GM23248 (cell line): ENCODE data around the gene SPATA3. TPM values are rescaled to one million over a fixed set of nuclear protein-coding genes. Genes with fewer than 3 reads are reported as not detected.

ENCODE experiments used
- DNase-seq: peaks from one replicate; pipeline ENCODE4 v3.0.0-alpha.2; 2015
- H2AFZ ChIP-seq: fragments of 200-600 bp; sonication (generic); 2 replicates; pipeline ENCODE4 v1.6.1; 2016; ENCODE audit warnings: antibody characterized with exemption
- H3F3A ChIP-seq: fragments of 200-600 bp; sonication (generic); 2 replicates; pipeline ENCODE4 v1.6.1; 2016; ENCODE audit warnings: mild to moderate bottlenecking, antibody characterized with exemption, mixed run types; ENCODE audit not compliant: insufficient read depth
- H3K27ac ChIP-seq: fragments of 200-600 bp; sonication (generic); 2 replicates; pipeline ENCODE4 v1.5.1; 2016; ENCODE audit warnings: mild to moderate bottlenecking
- H3K27me3 ChIP-seq: fragments of 200-600 bp; sonication (generic); replicated peaks from 2 replicates; pipeline ENCODE4 v1.6.1; 2016; ENCODE audit warnings: mild to moderate bottlenecking; ENCODE audit not compliant: insufficient read depth
- H3K36me3 ChIP-seq: fragments of 200-600 bp; sonication (generic); 2 replicates; pipeline ENCODE4 v1.6.1; 2016; ENCODE audit warnings: low read depth, mild to moderate bottlenecking
- H3K4me1 ChIP-seq: fragments of 200-600 bp; sonication (generic); 2 replicates; pipeline ENCODE4 v1.6.1; 2016; ENCODE audit warnings: mild to moderate bottlenecking; ENCODE audit not compliant: insufficient read depth
- H3K4me2 ChIP-seq: fragments of 200-600 bp; sonication (generic); one replicate; pipeline ENCODE4 v1.6.1; 2016; ENCODE audit warnings: mild to moderate bottlenecking; ENCODE audit not compliant: unreplicated experiment
- H3K4me3 ChIP-seq: fragments of 200-600 bp; sonication (generic); 2 replicates; pipeline ENCODE4 v1.5.1; 2016; ENCODE audit warnings: mild to moderate bottlenecking
- H3K79me2 ChIP-seq: fragments of 200-600 bp; sonication (generic); 2 replicates; pipeline ENCODE4 v1.6.1; 2016; ENCODE audit warnings: mild to moderate bottlenecking; ENCODE audit not compliant: insufficient read depth
- H3K9ac ChIP-seq: fragments of 200-600 bp; sonication (generic); 2 replicates; pipeline ENCODE4 v1.6.1; 2016; ENCODE audit warnings: mild to moderate bottlenecking
- H3K9me2 ChIP-seq: fragments of 200-600 bp; sonication (generic); 2 replicates; pipeline ENCODE4 v1.6.1; 2016; ENCODE audit warnings: mixed run types, mild to moderate bottlenecking, moderate library complexity; ENCODE audit not compliant: insufficient read depth
- H3K9me3 ChIP-seq: fragments of 200-600 bp; sonication (generic); one replicate; pipeline ENCODE4 v1.6.1; 2017; ENCODE audit warnings: low read depth
- H4K20me1 ChIP-seq: fragments of 200-600 bp; sonication (generic); 2 replicates; pipeline ENCODE4 v1.6.0; 2016; ENCODE audit not compliant: insufficient read depth
- EZH2 ChIP-seq: fragments of 200-600 bp; sonication (generic); IDR thresholded peaks from 2 replicates; pipeline ENCODE4 v1.6.1; 2018; ENCODE audit warnings: antibody characterized with exemption, mild to moderate bottlenecking; ENCODE audit not compliant: insufficient read depth, poor library complexity, severe bottlenecking
- EZH2phosphoT487 ChIP-seq: fragments of 200-600 bp; sonication (generic); IDR thresholded peaks from 2 replicates; pipeline ENCODE4 v1.6.1; 2018; ENCODE audit warnings: antibody characterized with exemption, moderate library complexity, mild to moderate bottlenecking, low read depth; ENCODE audit not compliant: insufficient read depth
- WGBS, 2 experiments: methylation state at CpG; one replicate each; pipeline ENCODE4 v1.1.6; 2015 to 2017; ENCODE audit warnings: low lambda C conversion rate in 2 of 2, low coverage in 1 of 2; ENCODE audit errors: missing lambda C conversion rate in 2 of 2; 5-methylcytosine and 5-hydroxymethylcytosine counted together
- in situ Hi-C: fragments of 300-500 bp; cut with MboI; formaldehyde crosslinking; loops from 2 replicates; pipeline ENCODE4 v1.15.0; 2020
- polyA plus RNA-seq: library from polyadenylated mRNA; unstranded; fragments of >200 nt; fragmentation: Nextera tagmentation; extraction: Ambion mirVana; gene quantifications from 2 replicates; pipeline ENCODE4 v1.2.1, GENCODE V29; 2016
- total RNA-seq: library from RNA; depleted of rRNA; stranded (reverse); fragments of >200 nt; shearing (Covaris generic); gene quantifications from 2 replicates; pipeline ENCODE4 v1.2.3, GENCODE V29; 2014

Gene SPATA3
- total and polyA plus RNA-seq, 2 experiments from 2014 or later: not detected

DNA sequence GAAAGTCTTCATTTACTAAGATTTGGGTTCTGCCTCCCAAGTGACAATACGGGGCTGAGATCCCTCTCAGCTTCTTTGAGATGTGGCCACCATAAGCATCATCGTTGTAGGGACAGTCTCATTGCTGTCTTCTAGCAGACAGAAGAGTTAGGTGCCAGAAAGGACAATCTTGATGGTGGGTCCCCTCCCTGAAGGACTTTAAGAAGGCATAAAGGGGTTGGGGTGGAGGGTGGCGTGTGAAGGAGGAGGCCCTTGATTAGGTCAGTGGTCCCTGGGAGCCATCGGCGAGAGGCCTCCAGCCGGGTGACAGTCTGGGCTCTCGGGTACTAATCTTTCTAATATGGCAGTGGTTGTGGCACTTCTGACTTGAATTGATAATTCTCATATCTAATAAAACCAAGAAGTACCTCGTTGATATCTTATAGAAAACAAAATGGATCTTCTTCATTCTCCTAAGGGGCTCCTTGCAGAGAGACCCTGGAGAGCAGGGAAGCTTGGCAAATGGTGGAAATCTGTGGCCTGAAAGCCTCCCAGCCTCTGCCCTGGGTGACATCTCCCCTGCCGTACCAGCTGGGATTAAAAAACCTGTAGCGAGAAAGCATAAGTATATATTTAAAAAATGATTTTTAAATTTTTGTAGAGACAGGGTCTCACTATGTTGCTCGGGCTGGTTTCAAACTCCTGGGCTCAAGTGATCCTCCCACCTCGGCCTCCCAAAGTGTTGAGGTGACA lies 53.5 kb downstream of the SPATA3 start:
- TF ChIP-seq EZH2: no peak
- TF ChIP-seq EZH2phosphoT487: no peak
- no peaks in the 10 kb centered on the region for H3K9me3 ChIP-seq
- no peak overlapping the region for H3K9ac ChIP-seq
- no peaks in the 10 kb centered on the region for H3K36me3 ChIP-seq
- in situ Hi-C loops: no loop called here
- no peaks in the 10 kb centered on the region; the same call in 1 of the 2 replicates for H3K27me3 ChIP-seq
- no peaks in the 10 kb centered on the region for H3K9me2 ChIP-seq
- DNase-seq: no peak
- no peaks in the 10 kb centered on the region for H3F3A ChIP-seq
- H4K20me1 ChIP-seq: no peaks in the 10 kb centered on the region
- H3K79me2 ChIP-seq: no peaks in the 10 kb centered on the region
- H3K4me3 ChIP-seq: no peak overlapping the region
- WGBS, 2 experiments: 58 to 65% methylated on average over 12 of the region's 12 CpGs
- H3K4me2 ChIP-seq: no peak overlapping the region
- no peak overlapping the region for H2AFZ ChIP-seq
- H3K4me1 ChIP-seq: no peaks in the 10 kb centered on the region
- H3K27ac ChIP-seq: no peak overlapping the region

DNA sequence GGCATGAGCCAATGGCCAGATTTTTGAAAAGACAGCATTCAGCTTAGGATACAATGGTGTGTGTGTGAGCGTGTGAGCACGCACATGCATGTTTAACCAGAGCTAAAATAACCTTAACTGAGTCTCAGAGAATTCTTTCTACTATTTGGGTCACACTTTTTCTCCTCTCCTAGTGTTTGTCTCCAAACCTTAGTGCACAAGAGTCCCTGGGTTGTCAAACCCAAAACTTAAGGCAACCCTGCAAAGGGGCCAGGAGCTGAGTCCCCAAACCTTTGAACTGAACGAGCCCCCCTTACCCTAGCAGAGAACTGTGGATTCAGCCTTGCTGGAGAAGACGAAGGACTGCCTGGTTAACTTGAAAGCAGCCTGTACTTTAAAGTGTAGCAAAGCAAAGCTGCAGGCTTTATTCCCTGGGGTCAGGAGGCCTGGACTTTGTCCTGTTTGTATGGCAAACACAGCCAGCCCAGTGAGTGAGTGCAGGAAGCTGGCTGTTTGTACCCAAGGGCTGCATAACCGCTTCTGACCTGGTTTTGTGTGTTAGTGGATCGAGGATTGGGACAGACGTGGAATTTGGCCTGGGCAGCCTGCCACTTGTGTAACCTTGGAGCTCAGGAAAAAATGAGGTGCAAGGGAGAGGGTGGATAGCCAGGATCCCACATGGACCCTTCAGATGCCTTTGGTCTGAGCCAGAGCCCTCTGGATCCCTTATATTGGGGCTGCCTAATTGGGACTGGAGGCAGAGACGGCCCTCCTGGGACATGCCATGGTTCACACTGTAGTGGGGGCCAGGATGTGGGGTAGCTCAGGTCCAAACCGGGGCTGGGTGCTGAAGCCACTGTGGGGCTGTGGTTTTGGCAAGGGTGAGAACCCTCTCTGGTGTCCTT lies 54.3 kb downstream of the SPATA3 start:
- no peaks in the 10 kb centered on the region for H3K79me2 ChIP-seq
- no peak overlapping the region for H2AFZ ChIP-seq
- H3K4me2 ChIP-seq: no peak overlapping the region
- no peaks in the 10 kb centered on the region for H4K20me1 ChIP-seq
- no peak for DNase-seq
- WGBS, 2 experiments: 33 to 39% methylated on average over 9 of the region's 9 CpGs
- H3F3A ChIP-seq: no peaks in the 10 kb centered on the region
- no peak overlapping the region for H3K27ac ChIP-seq
- in situ Hi-C loops: no loop called here
- no peaks in the 10 kb centered on the region for H3K4me1 ChIP-seq
- no peaks in the 10 kb centered on the region for H3K9me2 ChIP-seq
- no peaks in the 10 kb centered on the region; the same call in 1 of the 2 replicates for H3K27me3 ChIP-seq
- H3K4me3 ChIP-seq: no peak overlapping the region
- H3K9ac ChIP-seq: no peak overlapping the region
- TF ChIP-seq EZH2phosphoT487 (no peak), EZH2 (no peak)
- H3K9me3 ChIP-seq: no peaks in the 10 kb centered on the region
- H3K36me3 ChIP-seq: no peaks in the 10 kb centered on the region

DNA sequence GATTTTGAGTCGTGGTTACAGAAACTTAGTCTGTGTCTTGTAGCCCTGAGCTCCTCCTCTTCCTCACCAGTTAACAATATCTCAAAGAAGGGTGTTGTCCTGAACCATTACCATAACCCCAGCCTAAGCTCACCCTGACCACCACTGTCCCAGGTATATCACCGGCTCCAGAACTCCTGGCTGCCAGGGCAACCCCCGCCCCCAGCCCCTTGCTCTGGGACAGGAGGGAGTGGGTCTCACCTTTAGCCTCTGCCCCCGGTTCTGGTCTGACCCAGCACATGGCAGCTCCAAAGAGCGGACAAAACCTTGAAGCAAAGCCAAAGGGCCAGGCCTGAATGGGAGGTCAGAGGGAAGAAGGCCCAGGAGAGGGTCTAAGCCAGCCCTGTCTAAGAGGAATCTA lies 55.2 kb downstream of the SPATA3 start:
- H3K4me1 ChIP-seq: no peaks in the 10 kb centered on the region
- in situ Hi-C loops: no loop called here
- no peaks in the 10 kb centered on the region for H3K79me2 ChIP-seq

More for the DNA sequence above, 55.2 kb downstream of the SPATA3 start:
- H3K36me3 ChIP-seq: no peaks in the 10 kb centered on the region
- H3K27ac ChIP-seq: no peak overlapping the region
- no peaks in the 10 kb centered on the region for H3K9me2 ChIP-seq
- no peak for DNase-seq
- no peaks in the 10 kb centered on the region for H4K20me1 ChIP-seq
- H3K9me3 ChIP-seq: no peaks in the 10 kb centered on the region
- WGBS, 2 experiments: 70 to 73% methylated on average over 5 of the region's 5 CpGs
- H3K27me3 ChIP-seq: no peaks in the 10 kb centered on the region; the same call in 1 of the 2 replicates
- no peak for TF ChIP-seq EZH2phosphoT487
- no peak for TF ChIP-seq EZH2
- H3K4me3 ChIP-seq: no peak overlapping the region
- no peak overlapping the region for H3K4me2 ChIP-seq
- no peaks in the 10 kb centered on the region for H3F3A ChIP-seq
- H3K9ac ChIP-seq: no peak overlapping the region
- H2AFZ ChIP-seq: no peak overlapping the region
